Measurements from ENCODE around the gene LCE2B.

The LCE2B gene

GRCh38 chr1:152681616-152682015 is 4.3 kb upstream of the LCE2B start:
- DNase-seq (ENCODE audit: low read depth) = no peak
- H3K4me3 ChIP-seq (ENCODE audit: low read depth, low read length) = no peak overlapping the region
- TF ChIP-seq CTCF (conservative IDR thresholded peaks at IDR 0.05; ENCODE audit: low read depth, low read length) = no peak

- no peak for DNase-seq (ENCODE audit: low read depth)
Observed at GRCh38 chr1:152683846-152684245, 2.1 kb upstream of the LCE2B start.

GRCh38 chr1:152697701-152698600 is 12.0 kb downstream of the LCE2B start, which contains the start of gene LCE2A:
TSS of gene LCE2A (plus strand) at chr1:152698345. CDS start at chr1:152698902, 557 bp downstream.
- no peak for TF ChIP-seq CTCF (conservative IDR thresholded peaks at IDR 0.05; ENCODE audit: low read depth, low read length)
- no peak for DNase-seq (ENCODE audit: low read depth)

More at GRCh38 chr1:152683846-152684245, 2.1 kb upstream of the LCE2B start:
- H3K4me3 ChIP-seq (ENCODE audit: low read depth, low read length) = no peak overlapping the region
- no peak for TF ChIP-seq CTCF (conservative IDR thresholded peaks at IDR 0.05; ENCODE audit: low read depth, low read length)

GRCh38 chr1:152699746-152700145 is 13.8 kb downstream of the LCE2B start:
- no peak overlapping the region for H3K4me3 ChIP-seq (ENCODE audit: low read depth, low read length)
- no peak for DNase-seq (ENCODE audit: low read depth)
- TF ChIP-seq CTCF (conservative IDR thresholded peaks at IDR 0.05; ENCODE audit: low read depth, low read length) = no peak

More at GRCh38 chr1:152697701-152698600, 12.0 kb downstream of the LCE2B start, which contains the start of gene LCE2A:
- H3K4me3 ChIP-seq (ENCODE audit: low read depth, low read length) = no peak within 1 kb of the TSS

GRCh38 chr1:152707860-152708259 is 21.9 kb downstream of the LCE2B start, which contains the start of gene LCE4A:
TSS of gene LCE4A (plus strand) at chr1:152708160. CDS start at chr1:152709076, 916 bp downstream.
- DNase-seq (ENCODE audit: low read depth) = no peak
- TF ChIP-seq CTCF (conservative IDR thresholded peaks at IDR 0.05; ENCODE audit: low read depth, low read length) = no peak

GRCh38 chr1:152718238-152718637 is 32.3 kb downstream of the LCE2B start:
- no peak for DNase-seq (ENCODE audit: low read depth)
- no peak for TF ChIP-seq CTCF (conservative IDR thresholded peaks at IDR 0.05; ENCODE audit: low read depth, low read length)
- H3K4me3 ChIP-seq (ENCODE audit: low read depth, low read length) = no peak overlapping the region

More at GRCh38 chr1:152707860-152708259, 21.9 kb downstream of the LCE2B start, which contains the start of gene LCE4A:
- no peak within 1 kb of the TSS for H3K4me3 ChIP-seq (ENCODE audit: low read depth, low read length)

Data from choroid plexus epithelial cell (primary cell).